Activated CD4-positive, alpha-beta T cell treated with anti-CD3 and anti-CD28 coated beads, Interleukin-2, amount 50 U/mL, for 1 hour (primary cell): ENCODE data around the gene ARHGAP32.
"Not testable (repeated sequence)": the region's sequence is repeated elsewhere in the genome, so short reads cannot be mapped to it uniquely, and the experiment has no call there.

Experiments
- DNase-seq: peaks from one replicate; pipeline ENCODE4 v3.0.0-alpha.2; 2020

ARHGAP32 gene

DNA sequence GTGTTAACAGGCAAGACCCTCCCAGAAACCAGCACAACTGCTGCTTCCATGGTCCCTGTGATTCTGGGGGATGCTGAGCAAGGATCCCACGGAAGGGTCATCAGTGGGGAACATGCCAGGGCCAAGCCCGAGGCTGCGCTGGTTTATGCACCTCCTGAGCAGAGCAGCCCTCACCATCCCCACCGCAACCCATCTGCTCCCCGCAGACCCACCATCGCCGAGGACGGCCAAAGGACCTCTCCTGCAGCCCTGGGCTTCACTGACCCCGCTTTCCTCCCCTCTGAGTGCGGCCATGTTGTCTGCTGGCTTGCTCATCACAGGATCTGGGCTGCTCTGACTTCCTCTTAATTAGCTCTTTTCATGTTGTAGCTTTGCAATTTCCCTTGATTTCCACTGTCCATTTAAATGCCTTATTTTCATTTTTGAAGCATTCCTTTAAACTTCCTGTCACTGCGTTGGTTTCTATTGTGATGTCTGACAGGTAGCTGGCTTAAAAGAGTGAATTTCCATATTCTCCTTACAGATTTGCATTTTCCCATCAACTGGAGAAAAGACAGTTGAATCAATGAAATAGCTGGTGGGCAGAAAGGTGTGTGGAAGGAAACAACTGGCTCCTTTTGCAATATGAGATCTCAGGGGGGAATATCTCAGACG is 264.3 kb downstream of the ARHGAP32 start:
- no peak for DNase-seq

DNA sequence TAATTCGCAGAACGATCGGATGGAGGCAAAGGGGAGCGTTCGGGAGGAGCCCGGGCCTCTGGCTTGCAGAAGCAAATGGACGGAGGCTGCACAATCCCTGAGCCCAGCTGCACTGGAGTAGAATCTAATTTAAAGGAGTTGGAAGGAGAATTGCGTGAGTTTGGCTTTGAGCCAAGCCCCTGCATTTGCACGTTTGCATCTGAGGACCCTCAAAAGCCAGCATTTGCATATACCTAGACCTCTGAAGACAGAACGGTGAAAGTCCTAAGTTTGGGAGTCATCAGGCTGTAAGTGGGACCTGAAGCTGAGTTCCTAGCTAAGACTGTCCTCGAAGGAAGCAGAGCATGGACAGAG is 265.0 kb downstream of the ARHGAP32 start:
- DNase-seq: no peak

DNA sequence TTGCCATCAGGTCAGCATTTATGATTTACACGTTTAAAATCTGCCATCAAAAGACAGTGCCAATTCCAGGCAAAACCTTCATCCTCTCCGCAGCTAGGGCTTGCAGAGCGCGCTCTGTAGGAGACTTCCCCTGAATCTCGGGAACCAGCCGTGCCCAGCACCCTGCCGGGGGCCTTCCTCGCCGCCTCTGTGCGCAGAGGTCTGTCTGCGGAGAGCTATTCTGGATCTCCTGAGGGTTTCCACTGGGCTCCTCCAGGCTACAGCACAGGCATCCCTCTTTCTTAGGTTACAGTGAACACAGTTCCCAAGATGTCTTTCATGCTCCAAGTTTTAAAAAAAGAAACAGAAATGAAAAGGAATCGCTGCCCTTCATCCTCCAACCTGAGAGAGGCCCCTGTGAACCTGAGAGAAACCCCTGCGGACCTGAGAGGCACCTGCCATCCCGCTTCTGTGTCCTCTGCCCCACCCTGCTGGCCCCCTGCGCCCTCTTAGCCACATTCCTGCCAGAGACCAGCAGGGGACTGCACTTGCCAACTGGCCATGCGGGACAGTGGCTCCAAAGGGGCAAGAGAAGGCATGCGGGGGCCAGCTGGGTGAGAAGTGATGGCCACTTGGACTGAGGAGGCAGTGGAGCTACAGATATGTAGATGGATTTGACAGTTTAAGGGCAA is 265.6 kb downstream of the ARHGAP32 start:
- no peak for DNase-seq

DNA sequence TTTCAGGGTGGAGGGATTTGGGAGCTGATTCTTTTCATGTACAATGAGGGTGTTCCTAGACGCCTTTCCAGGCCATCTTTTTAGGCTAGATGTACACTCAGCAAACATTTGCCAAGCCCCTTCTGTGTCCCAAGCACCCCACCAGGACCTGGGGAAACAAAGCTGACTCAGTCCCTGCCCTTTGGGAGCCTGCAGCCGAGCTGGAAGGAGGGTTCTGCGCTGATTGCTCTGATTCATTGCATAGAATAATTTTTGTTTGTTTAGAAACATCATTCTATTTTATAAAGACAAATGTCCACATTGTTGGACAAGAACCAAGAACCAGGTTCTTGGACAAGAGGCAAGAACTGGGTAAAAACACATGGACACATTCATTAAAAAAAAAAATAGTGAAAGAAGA is 266.1 kb downstream of the ARHGAP32 start:
- DNase-seq: no peak

DNA sequence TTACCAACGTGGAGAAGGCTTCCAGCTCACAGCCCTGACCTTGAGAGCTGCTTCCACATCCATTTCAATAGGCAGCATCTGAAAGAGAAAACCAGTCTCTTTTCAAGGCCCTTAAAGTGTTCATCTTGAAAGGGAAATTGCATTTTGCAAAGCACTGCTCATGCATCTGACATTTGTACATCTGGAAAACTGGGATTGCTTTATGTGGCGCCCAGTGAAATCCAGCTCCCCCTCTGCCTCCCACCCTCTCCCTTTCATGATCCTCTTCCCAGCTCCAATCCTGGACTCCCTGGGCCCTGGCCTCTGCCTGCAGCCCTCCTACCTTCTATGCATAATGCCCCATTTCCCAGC is 266.9 kb downstream of the ARHGAP32 start:
- no peak for DNase-seq

DNA sequence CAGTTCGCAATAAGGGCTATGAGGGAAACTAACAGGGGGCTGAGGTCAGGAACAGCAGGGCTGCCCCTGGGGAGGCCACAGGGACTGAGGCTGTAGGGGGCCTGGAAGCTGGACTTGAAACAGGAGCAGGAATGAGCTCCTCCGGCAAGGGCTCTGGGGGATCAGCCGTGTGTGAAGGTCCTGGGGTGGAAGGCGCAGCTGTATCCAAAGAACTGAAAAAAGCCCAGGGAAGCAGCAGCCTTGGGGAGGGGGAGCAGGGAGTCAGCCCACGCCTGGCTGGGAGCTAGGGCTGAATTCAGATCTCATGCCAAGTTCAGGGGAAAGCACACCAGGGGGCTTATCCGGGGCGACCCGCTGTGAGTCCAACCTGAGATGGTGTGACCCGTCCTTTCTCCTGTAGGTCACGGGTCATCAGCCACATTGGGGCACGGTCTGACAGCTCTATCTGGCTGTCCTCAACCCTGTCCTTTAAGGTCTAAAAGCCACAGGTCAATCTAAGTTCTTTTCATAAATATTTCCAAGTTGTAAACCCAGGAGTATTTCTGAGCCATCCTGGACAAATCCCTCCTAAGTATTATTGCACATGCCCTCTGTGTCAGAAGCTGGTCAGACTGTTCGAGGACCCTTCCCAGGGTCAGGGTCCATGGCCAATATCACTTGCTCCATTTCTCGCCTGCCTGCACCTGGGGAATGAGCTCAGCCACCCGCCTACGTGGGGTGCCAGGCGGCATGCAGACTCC is 267.4 kb downstream of the ARHGAP32 start:
- DNase-seq: no peak

DNA sequence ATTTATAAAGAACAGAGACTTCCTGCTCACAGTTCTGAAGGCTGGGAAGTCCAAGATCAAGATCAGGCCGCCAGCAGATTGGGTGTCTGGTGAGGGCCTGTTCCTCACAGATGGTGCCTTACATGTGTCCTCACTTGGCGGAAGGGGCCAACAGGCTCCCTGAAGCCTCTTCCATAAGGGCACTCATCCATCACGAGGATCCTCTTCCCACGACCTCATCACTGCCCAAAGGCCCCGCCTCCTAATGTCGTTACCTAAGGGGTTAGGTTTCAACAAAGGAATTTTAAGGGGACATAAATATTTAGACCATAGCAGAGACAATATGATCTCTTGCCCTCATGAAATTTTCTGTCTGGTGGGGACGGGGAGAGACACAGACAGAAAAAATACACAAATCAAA is 268.0 kb downstream of the ARHGAP32 start:
- no peak for DNase-seq

DNA sequence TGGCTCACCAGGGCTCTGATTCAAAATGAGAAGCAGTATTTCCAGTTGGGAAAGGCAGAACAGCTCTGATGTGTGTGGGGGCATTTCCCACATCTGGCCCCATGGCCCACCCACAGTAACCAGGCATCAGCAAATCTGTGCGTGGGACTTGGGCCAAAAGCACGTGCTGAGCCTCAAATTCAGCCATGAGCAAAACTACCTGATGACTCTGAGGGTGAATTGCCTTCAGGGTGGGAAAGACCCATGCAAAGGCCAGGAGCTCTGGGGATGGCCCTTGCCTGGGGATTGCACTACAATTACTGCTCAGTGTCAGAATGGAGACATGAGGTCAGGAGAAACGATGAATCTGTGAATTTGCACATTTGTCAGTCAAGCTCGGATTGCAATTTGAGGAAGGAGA is 270.3 kb downstream of the ARHGAP32 start:
- DNase-seq: no peak

DNA sequence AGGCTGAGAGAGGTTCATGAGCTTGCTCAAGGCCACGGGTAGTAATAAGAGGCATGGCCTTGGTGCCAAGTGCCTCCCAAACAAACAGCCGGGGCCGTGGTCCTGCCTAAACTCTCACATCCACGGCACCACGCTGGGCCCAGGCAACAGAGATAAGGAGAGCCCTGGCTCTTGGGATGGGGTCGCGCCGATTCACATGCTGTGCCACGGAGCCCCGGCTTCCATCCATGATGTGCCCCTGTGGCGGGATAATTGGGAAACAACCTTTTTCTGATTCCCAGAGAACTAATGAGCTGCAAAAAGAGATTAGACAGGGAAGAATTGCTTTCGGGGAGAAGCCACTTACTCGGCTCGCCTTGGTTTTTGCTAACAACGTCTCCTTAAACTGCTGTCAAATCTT is 271.5 kb downstream of the ARHGAP32 start:
- no peak for DNase-seq

DNA sequence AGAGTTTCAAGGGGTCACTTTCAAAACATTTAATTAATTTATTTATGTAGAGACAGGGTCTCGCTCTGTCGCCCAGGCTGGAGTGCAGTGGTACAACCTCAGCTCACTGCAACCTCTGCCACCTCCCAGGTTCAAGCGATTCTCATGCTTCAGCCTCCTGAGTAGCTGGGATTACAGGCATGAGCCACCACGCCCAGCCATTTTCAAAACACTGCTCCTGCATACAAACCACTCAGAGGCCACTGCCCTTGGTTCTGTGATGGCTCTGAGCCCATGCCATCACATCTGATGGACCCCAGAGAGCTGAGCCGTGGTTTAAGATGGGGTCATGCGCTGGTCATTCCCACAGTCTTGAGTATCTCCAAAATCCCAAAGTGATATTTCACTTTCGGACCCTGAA is 272.5 kb downstream of the ARHGAP32 start:
- DNase-seq: not testable (repeated sequence)

DNA sequence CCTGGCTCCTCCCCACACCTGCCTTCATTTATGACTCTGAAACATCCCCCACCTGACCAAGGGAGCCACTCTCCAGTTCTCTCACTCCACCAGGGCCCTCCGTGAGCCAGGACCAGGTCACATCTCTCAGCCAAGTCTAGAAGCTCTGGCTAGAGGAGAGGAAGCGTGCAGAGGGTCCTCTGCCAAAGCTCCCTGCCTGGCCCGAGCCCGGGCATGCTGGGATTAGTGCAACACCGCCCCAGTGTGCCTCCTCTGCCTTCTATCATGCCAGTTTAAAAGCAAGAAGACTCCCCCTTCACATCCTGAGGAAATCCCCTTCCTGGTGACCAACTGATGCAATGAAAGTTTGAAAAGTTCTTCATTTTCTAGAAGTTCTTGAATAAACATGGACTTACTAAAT is 272.9 kb downstream of the ARHGAP32 start:
- no peak for DNase-seq

DNA sequence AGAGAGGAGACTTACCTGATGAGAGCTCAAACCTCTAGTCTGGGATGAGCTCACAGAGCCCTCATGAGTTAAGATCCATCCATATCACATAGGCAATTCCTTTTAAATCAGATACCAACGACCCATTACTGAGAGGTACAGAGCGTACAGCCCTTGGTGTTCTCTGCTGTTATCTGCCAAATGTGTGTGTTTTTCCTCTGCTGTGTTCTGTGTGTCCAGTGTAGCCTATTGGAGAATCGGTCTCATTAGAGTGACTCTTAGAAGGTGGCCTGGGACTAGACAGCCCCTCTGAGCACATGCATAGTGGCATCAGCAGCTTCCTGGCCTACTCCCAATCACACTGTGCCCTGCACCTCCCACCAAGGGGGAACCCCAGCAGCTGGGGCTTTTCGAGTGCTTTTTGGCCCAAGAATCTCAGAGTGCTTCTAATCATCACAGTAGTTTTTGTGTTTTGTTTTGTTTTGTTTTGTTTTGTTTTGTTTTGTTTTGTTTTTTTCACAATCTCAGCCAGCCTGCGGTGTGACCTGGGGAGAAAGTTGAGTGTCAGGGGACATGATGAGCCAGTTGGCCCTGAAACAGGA is 274.9 kb downstream of the ARHGAP32 start:
- DNase-seq: no peak

DNA sequence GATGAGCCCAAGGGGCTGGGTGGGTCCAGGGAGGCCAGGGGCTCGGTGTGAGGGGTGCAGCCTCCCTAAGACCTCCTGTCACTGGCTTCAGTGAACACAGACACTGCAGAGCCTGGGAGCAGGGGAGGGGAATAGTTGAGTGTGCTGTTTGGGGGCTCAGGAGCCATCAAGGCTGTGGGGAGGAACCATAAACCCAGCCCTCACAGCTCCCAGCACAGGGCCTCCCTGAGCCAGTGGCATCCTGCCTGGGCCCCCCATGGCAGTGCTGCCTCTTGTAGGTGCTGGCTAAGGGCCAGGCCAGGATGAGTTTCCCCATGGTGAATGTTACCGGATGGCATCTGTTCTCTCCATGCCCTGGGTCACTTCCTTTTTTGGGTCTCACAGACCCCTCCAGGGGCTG is 275.4 kb downstream of the ARHGAP32 start:
- no peak for DNase-seq

DNA sequence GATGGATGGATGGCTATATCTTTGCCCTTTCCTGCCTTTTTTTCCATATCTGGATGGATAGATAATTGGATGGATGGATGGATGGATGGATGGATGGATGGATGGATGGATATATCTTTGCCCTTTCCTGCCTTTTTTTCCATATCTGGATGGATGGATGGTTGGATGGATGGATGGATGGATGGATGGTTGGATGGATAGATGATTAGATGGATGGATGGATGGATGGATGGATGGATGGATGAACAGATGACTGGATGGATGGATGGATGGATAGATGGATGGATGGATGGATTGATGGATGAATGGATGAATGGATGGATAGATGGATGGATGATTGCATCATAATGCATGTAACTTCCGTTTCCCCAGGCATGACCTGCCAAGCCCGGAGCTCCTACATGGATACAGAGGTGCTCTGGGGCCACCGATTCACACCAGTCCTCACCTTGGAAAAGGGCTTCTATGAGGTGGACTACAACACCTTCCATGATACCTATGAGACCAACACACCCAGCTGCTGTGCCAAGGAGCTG is 276.0 kb downstream of the ARHGAP32 start:
- no peak for DNase-seq

DNA sequence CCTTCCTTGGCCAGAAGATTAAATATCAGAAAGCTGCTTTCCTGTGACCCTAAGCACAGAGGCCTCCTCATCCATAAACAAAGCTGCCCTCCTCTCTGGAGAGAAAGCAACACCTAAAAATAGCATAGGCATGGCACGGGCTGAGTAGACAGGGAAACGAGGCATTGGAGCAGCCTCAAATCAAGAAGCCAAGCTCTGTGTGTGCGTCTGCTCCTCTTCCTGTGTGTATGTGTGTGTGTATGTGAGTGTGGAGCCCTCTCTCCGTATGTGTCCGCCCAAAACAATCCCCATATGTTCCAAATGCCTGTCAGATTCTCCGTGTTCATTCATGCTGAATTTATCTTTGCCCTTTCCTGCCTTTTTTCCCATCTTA is 277.0 kb downstream of the ARHGAP32 start:
- no peak for DNase-seq
